ENCODE data around the gene BMPR1B. TPM values are rescaled to one million over a fixed set of nuclear protein-coding genes. Genes with fewer than 3 reads are reported as not detected.

Gene BMPR1B
- total RNA-seq, 1 experiment from 2014 or later, result 0.35 TPM

- Histone ChIP-seq H3K23me2 (ENCODE audit: insufficient read length, low read depth, low read length, poor library complexity, severe bottlenecking) (no peaks in the 10 kb centered on the region), H4K5ac (ENCODE audit: insufficient read length, low read depth, low read length) (no peak overlapping the region), H3K4ac (ENCODE audit: low read depth, low read length) (no peak overlapping the region), H4K20me1 (ENCODE audit: control insufficient read depth, insufficient read depth, insufficient read length) (no peaks in the 10 kb centered on the region), H2BK20ac (ENCODE audit: low read depth, low read length, poor library complexity, severe bottlenecking) (no peak overlapping the region), H2AK5ac (ENCODE audit: insufficient read length, low read length) (no peak overlapping the region), H3K27ac (ENCODE audit: insufficient read length, low read depth, low read length) (no peak overlapping the region), H3K18ac (ENCODE audit: insufficient read length, low read depth, low read length) (no peak overlapping the region), H3K23ac (ENCODE audit: insufficient read length, low read depth, low read length) (no peak overlapping the region), H3K9me3 (ENCODE audit: control insufficient read depth, low read depth, low read length) (no peaks in the 10 kb centered on the region), H3K9ac (ENCODE audit: extremely low read depth, insufficient read length, low read length) (no peak overlapping the region), H2BK5ac (ENCODE audit: insufficient read length, low read length) (no peak overlapping the region), H3K4me1 (ENCODE audit: insufficient read depth, low read length) (no peaks in the 10 kb centered on the region), H4K8ac (replicated peaks; ENCODE audit: insufficient read length, low read depth, low read length) (no peak overlapping the region), H3K56ac (ENCODE audit: insufficient read length, low read depth, low read length) (no peak overlapping the region), H3K79me2 (ENCODE audit: insufficient read depth, low read length) (no peaks in the 10 kb centered on the region), H3K27me3 (ENCODE audit: insufficient read depth, low read length) (no peaks in the 10 kb centered on the region), H2BK120ac (ENCODE audit: low read depth, low read length, poor library complexity, severe bottlenecking) (no peak overlapping the region), H2AFZ (ENCODE audit: low read length) (no peak overlapping the region), H2BK12ac (ENCODE audit: insufficient read length, low read depth, low read length) (no peak overlapping the region), H3K14ac (ENCODE audit: insufficient read depth, low read length) (no peak overlapping the region), H3T11ph (ENCODE audit: low read length) (no peak overlapping the region), H3K79me1 (ENCODE audit: insufficient read depth, low read depth, low read length, poor library complexity, severe bottlenecking) (no peaks in the 10 kb centered on the region), H3K4me2 (ENCODE audit: insufficient read depth, insufficient read length, low read length) (no peak overlapping the region), H2BK15ac (ENCODE audit: low read depth, low read length) (no peak overlapping the region), H4K91ac (ENCODE audit: insufficient read length, low read depth, low read length) (no peak overlapping the region)
- Mint-ChIP-seq H3K27me3 (ENCODE audit: low read depth) (no peaks in the 10 kb centered on the region), H3K36me3 (ENCODE audit: insufficient read depth in 1 of 3, low read depth in 3 of 3) (no peaks in the 10 kb centered on the region; a peak in 1 of 7 replicates), H3K4me1 (peaks cover 3 to 5% of the 10 kb centered on the region in 2 experiments; a peak in 3 of 4 replicates), H3K27ac (no peak overlapping the region), H3K9me3 (no peaks in the 10 kb centered on the region), H3K4me3 (no peak overlapping the region)
- WGBS (ENCODE audit: extremely low coverage, insufficient read length, low lambda C conversion rate), result no CpG with 5 or more reads among the region's 4 CpGs
- DNase-seq, result no peak
- TF ChIP-seq CTCF (conservative IDR thresholded peaks at IDR 0.05), result no peak
These were observed 44.3 kb downstream of the BMPR1B start for GRCh38 chr4:94802091-94802490.

All from H9 (cell line).